ENCODE results near the gene RRAD.

- TF ChIP-seq CTCF (IDR thresholded peaks at IDR 0.05) (no peak), POLR2A (IDR thresholded peaks at IDR 0.05) (no peak)
These were observed 15.0 kb downstream of the RRAD start for GRCh38 chr16:66910175-66910940.

Measured in heart left ventricle (tissue), 13 donors.